NCI-H510A (cell line): Measurements from ENCODE around the gene C15orf62.

Experiments
- DNase-seq: peaks from one replicate; lab custom pipeline; 2025; lab: John Stamatoyannopoulos, UW

C15orf62 gene, protein sequence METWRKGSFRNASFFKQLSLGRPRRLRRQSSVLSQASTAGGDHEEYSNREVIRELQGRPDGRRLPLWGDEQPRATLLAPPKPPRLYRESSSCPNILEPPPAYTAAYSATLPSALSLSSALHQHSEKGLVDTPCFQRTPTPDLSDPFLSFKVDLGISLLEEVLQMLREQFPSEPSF

DNA sequence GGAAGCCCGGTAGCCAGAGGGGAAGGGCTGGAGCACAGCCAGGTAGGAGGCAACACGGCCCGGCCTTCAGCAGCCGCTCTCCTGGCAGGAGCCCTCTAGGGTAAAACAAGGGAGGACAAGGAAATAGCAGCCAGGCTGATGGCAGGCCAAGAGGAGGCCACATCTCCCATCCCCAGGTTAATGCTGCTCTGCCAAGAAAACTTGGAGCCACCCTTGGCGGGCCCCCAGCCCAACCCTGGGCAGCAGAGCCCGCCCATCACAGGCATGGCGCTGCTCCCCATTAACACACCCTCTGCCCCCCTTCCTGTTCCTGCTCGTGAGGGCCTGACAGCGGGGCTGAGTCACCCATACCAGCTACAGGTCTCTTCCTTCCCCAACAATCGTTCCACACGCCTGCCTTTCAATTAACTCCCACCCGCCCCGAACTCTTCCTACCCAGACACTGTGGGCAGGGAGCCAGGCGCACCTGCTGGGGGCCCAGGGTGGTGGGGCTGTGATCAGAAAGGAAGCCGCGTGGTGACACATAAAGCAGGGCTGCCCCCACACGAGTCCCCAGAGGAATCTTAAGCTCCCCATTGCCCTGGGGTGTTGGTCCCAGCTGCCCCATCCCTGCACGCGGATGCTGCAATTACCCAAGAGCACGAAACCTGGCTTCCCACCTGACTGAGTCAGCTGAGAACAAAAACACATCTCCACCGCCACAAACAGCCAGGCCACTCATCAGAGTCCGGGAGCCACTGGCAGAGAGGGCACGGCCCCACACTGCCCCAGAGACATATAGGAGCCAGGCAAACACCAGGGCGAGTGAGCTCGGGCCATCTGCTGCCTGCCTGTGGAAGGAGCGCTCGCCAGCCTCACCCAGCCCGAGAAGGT is at the start of gene C15orf62:
Gene C15orf62, plus strand, starts transcription at position 707 of the 873 bp plus-strand sequence. CDS start 516 bp downstream, outside the sequence.
- no peak for DNase-seq

DNA sequence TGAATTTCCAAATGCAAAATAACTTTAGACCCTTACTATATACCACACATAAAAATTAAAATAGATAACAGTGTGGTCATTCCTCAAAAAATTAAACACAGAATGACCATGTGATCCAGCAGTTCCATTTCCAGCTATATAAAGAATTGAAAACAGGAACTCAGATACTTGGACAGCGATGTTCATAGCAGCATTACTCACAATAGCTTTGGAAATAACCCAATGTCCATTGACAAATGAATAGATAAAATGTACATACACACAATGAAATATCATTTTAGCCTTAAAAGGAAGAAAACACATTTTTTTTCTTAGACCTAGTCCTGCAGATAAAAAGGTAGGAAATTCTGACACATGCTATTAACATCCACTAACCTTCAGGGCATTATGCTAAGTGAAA is 48.1 kb upstream of the C15orf62 start:
- DNase-seq: no peak

DNA sequence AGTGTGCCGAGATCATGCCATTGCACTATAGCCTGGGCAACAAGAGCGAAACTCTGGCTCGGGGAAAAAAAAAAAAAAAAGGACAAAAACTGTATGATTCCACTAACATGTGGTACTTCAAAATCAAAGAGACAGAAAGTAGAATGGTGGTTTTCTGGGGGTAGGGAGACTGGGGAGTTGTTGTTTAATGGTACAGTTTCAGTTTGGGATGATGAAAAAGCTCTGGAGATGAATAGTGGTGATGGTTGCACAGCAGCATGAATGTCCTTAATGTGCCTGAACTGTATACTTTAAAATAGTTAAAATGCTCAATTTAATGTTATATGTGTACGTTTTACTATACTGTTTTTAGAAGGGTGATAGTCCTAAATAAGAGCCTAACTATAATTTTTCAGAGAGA is 47.4 kb upstream of the C15orf62 start:
- DNase-seq: no peak

DNA sequence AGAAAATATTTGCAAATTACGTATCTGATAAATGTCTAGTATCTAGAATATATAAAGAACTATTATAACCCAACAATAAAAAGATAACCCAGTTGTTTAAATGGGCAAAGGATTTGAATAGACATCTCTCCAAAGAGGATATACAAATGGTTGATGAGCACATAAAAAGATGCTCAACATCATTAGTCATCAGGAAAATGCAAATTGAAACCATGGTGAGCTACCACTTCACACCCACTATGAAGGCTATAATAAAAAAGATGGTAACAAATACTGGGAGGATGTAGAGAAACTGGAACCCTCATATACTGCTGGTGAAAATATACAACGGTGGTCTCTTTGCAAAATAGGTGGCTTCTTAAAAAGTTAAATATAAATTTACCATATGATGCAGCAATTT is 46.8 kb upstream of the C15orf62 start:
- DNase-seq: no peak

DNA sequence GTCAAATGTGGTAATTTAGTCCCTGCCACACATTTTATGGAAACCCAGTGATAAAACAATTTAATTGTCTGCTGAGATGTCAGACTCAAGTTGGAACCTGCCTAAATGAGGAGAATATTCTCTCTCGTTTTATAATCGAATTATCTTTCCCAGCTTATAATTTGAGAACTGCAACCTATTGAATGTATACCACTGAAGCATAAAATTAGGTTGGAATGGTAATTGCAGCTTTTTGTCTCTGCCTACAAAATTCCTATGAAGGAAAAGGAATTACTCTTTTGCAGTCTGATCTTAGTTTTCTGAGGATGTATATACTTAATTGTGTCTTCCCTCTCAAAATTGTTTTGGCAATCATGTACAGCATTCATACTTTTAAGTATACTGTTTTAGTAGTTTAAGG is 45.9 kb upstream of the C15orf62 start:
- DNase-seq: no peak

DNA sequence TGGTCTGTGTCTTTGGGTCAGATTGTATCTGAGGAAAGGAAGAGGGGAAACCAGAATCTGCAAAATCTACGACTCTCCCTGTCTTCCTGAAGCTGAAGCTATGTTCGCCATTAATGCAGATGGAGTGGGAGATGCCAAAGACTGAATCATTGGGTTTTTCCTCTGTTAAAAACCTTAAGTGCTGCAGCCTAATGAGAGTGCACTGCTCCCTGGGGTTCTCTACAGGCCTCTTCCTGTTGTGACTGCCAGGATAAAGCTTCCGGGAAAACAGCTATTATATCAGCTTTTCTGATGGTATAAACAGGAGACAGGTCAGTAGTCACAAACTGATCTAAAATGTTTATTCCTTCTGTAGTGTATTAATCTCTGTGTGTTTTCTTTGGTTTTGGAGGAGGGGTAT is 38.7 kb upstream of the C15orf62 start:
- no peak for DNase-seq

DNA sequence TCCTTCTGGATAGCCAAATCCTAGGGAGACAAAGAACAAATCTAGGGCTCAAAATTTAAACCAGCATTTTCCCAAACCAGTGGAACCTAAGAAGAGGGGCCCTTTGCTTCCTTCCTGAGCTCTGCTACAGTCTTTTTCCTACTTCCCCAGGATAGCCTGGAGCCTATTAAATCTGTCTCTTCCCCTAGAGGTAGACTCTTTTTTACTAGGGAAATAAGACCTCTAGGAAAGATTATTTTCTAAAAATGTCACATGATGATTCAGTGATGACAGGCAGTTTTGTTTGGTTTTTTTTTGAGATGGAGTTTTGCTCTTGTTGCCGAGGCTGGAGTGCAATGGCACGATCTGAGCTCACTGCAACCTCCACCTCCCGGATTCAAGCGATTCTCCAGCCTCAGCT is 33.2 kb upstream of the C15orf62 start:
- no peak for DNase-seq

DNA sequence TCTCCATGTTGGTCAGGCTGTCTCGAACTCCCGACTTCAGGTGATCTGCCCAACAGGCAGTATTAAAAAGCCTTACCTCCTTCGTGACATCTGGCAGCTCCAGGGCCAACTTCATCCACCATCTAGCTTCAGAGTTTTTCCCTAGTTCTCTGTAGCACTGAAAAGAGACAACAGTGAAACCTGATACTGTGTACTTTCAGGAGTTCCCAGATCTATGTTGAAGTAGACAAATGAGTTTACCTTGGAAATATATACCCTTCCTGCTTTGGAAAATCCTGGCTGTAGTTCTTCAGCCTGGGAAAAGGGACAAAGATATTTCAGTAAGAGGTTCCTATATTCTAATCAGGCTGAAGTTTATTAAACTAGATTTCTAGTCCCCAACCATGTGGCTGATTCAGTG is 32.7 kb upstream of the C15orf62 start:
- DNase-seq: no peak

DNA sequence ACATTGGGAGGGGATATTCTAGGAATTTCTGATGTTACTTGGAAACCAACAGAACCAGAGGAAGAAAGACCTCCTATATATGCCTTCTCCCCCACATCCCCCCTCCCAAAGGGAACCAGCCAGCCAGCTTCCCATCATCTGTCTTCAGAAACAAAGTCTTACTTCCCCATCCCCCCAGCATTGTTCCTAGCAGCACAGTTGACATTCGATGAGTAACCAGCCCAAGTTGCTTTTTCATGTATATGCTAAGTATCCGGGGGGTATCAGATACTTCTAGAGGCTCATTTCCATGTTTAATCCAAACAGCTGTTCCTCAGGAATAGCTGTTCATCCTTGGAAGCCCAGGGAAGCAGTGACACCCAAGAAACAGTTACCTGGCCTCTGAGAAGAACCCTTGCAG is 30.7 kb upstream of the C15orf62 start:
- DNase-seq: no peak

DNA sequence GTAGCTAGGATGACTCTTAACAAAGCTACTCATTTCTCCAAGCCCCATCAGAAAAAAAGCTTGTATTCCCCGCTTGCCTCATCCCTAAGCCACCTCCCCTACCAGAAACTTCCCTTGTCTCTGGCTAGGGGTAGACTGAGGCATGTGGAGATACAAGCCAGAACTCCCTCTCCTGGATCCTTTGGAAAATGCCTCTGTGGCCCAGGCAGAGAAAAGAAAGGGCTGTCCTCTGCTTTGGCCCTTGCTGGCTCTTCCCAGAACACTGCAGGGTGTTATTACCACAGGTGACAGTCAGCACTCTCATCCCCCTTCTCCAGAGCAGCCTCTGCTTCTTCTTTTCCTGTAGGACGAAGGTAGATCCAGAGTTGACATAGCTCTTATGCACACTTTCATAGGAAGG is 29.9 kb upstream of the C15orf62 start:
- DNase-seq: no peak

DNA sequence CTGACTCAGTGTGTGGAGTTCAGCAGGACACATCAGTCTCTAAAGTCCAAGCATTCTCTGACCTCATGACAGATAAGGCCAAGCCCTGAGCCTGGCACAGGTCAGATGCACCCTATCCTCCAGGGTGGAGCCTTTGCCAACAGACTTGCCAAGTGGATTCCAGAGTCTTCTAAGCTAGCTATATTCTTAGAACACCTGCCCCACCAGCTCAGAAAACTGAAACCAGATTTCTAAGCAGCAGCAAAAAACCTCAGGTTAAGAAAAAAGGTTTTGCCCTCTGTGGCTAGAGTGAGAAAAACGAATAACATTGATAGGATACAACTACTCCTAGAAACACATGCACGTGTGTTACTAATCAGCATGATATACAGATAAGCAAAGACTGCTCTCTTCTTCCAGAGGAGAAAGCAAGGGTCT is 26.3 kb upstream of the C15orf62 start:
- no peak for DNase-seq

DNA sequence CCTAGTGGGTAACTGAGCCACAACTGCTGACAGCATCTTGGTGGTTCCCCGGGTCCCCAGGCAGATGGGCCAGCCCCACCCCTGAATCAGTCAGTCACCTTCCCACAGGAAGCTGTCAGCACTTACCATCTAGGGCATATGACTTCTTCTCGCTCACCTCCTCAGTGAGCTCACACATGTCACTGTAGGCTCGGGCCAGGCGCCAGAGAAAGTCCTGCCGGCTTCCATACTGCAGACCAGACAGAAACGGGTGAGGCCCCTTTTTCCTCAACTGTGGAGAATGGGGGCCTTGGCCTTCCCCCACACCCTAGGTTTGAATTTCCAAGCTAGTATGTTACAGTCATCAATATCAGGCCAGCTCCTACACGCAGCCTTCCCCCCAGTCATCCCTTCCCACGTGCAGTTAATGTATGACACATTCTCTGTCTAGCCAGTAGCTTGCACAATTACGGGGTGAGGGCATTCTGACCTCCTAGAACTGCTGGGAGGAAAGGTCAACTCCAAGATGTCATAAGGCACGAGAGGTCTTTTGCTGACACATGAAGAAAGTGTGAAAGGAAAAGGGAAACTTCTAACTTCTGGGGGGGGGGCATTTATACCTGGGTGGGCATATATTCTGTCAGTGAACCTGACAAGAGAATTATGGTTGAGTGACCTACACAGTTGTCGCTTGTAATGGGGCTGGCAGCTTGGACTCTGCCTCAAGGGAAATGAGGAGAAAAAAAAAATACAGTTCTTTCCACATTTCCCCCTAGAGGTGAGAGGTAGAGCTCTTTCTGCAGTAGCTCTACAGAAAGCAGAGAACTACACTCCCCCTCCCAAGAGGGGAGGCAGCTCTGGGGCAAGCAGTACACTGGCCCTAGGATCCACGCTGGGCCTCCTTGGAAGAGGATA is 25.6 kb upstream of the C15orf62 start:
- no peak for DNase-seq

DNA sequence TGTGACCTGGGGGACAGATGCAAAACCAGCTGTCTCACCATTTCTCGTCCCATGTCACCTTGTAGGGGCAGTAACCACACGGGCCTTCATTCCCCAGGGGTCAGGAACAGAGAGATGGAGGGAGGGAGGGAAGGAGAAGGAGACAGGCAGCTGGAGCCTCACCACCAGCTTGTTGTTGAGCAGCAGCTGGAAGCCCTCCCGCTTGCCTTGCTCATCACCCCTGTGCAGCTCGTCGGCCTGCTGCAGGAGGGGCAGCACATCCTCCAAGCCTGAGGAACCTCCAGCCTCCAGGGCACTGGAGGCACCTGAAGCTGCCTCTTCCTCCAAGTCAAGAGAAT is 25.0 kb upstream of the C15orf62 start:
- DNase-seq: no peak

DNA sequence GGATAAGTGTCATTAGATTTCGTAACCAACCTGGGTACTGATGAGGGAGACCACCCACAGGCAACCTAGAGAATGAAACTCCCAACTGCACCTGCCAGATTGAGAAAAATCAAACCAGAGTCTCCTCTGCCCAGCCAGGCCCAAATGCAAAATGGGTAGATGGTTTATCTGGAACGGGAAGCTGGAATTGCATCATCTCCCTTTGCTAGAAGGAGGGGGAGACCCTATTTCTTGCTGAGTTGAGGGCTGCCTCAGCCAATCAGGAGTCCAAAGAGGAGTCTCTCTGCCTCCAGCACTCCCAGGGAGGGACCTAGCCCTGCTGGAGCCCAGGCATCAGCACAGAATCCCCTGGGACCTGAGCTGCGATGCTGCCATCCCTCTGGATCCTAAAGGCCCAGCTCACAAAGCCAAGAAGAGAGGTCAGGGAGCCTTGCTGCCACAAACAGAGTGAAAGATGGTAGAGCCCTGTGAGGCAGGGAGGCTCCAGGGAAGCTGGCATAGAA is 22.8 kb upstream of the C15orf62 start:
- DNase-seq: no peak

DNA sequence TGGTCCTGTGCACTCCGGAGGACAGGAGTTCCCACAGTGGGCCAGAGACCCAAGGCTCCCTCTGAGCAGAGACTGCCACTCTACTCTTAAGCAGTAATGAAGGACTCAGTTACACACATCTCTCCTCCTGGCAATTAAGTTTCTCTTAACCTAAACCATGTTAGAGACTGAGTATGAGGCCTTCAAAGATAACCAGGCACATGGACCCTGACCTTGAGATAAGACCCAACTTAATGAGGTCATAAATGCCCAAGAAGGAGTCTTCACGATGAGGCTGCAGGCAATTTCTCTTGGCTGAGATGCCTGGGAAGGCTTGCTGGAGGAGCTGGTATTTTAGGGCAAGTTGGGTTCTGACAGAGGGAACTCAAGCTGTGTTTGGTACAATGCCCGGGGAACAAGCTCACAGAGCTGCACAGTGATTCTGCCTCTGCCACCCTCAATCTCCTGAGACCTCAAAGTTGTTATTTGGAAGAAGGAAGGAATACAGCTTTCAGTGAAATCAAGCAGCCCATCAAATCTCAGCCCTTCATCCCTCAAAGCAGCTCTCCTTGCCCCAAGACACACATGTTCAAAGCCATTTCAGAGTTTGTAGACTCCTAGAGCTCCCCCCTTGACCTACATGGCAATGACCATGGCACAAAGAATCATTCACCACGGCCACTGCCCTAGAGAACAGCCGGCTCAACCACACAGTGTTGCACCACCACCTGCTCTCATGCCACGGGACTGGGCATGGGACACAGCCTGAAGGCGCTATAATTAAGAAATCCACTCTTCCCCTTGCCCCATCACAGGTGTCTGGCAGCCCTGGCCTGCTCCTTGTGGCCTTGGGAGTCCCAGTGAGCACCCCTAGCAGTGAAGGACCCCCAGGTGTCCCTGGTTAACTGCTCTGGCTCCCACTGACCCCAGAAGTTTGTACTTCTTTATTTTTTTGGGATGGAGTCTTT is 21.8 kb upstream of the C15orf62 start:
- no peak for DNase-seq

DNA sequence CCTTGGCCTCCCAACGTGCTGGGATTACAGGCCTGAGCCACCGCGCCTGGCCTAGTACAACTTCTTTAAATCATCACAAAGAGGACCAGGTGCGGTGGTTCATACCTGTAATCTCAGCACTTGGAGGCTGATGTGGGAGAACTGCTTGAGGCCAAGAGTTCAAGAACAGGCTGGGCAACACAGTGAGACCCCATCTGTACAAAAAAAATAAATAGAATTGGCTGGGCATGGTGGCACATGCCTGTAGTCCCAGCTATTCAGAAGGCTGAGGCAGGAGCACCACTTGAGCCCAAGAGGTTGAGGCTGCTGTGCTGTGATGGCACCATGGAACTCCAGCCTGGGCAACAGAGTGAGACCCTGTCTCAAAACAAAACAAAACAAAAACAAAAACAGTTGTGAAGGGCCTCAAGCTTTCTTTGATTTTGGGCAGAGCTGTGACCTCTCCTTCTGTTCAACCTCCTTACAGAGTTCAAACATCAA is 20.6 kb upstream of the C15orf62 start:
- no peak for DNase-seq

DNA sequence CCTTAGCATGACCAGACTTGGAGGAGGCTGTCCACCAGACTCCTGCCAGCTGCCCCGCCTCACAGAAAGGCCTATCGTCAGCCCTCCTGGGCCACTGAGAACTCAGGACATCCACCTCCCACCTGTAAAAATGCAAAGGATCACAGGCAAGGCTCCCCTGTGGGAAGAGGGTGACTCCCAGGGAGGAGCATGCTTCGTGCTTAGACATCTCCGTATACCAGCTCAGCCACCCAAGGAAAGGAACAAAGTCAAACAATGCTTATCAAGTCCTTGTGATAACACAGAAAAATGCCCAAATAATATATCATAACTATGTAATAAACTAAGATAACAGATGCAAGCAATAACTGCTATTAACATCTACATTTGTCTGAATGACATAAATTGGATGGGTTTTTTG is 18.9 kb upstream of the C15orf62 start:
- no peak for DNase-seq

DNA sequence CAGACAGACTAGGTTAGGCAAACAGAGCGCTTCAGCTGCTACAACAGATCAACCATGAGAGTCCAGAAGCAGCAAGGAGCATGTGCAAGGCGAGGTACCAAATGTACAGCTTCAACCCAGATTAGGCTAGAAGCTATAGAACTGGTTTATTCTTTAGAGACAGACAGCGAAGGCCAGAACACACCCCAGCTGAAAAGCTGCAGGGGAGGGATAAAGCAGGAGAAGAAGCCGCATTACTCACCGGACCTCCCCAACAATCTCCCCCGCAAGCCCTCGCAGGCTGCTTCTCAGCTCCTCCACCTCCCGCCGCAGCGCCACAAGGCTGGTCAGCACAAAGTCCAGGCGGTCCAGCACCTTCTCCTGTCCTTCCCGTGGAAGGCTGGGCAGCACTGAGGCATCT is 18.0 kb upstream of the C15orf62 start:
- DNase-seq: no peak

DNA sequence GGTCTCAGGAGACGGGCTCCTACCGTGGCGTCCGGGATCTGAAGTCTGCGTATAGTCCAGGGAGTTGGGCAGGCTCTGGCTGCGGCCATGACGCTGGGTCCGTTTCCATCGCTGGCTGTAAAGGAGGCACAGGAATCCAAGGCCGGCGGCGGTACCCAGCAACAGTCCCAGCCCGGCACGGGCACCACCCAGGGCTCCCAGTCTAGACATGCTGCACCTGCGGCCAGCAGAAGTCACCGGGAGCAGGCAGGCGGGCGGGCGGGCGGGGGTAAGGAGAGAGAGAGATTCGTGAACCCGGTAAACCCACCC is 15.3 kb upstream of the C15orf62 start:
- DNase-seq: no peak

DNA sequence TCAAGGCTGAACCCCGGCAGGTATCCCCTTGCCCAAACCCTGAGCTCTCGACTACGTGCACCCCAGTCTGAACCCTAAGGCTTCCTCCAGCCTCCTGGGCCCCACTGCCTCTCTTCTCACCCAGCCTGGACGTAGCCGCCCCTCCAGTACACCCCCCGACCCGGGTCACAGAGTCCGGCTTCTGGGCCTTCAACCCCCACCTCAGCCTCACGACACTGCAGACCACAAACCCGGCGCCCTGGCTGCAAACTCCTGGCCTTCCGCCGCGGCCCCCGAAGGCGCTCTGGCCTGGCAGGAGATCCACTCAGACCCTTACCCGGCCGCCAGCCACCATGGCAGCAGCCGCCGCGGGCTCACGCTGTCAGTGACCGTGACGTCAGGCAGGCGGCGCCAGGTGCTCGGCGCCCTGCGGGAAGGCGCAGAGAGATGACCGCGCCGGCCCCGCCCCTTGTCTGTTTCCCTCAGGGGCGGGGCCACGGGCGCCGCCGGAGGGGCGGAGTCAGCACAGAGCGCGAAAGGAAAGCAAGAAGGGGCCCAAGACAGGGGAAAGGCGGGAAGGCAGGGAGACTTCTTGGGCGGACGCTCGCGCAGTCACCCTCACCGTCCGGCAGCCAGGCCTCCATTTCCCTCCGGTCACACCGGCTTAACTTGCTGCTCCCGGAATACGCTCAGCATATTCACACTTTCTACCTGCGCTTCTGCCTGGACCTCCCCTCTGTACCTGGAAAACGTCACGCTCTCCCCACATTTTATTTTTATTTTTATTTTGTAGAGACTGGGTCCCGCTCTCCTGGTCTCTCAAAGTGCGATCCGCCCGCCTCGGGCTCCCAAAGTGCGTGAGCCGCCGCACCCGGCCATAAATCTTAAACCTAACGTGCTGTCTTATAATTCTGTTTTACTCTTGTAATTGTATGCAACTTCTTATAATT is 14.6 kb upstream of the C15orf62 start, which contains the start of gene RMDN3:
Gene RMDN3, minus strand, starts transcription at position 372 of the 929 bp plus-strand sequence. CDS start 471 bp downstream, outside the sequence.
- peak; percentile 78 for DNase-seq
